ENCODE measurements around the gene ADAMTS12. TPM values are rescaled to one million over a fixed set of nuclear protein-coding genes. Genes with fewer than 3 reads are reported as not detected.

The ADAMTS12 gene
- total RNA-seq, 2 donors from 2014 or later: 0.43 to 1.7 TPM

GRCh38 chr5:33649549-33650482, 242.0 kb downstream of the ADAMTS12 start:
- TF ChIP-seq CTCF (IDR thresholded peaks at IDR 0.05): no peak
- DNase-seq (ENCODE audit: low spot score): no peak

GRCh38 chr5:33641744-33642505, 249.9 kb downstream of the ADAMTS12 start:
- H3K27ac ChIP-seq: no peak overlapping the region
- no peak for DNase-seq (ENCODE audit: low spot score)
- H3K27me3 ChIP-seq: no peaks in the 10 kb centered on the region
- H3K4me3 ChIP-seq: no peak overlapping the region
- no peak for TF ChIP-seq CTCF (IDR thresholded peaks at IDR 0.05)
- peaks cover 3 to 8% of the 10 kb centered on the region in 2 donors for H3K9me3 ChIP-seq
- no peaks in the 10 kb centered on the region for H3K4me1 ChIP-seq
- H3K36me3 ChIP-seq: no peaks in the 10 kb centered on the region

More at GRCh38 chr5:33649549-33650482, 242.0 kb downstream of the ADAMTS12 start:
- Histone ChIP-seq H3K4me1 (no peaks in the 10 kb centered on the region), H3K4me3 (no peak overlapping the region), H3K27ac (no peak overlapping the region), H3K36me3 (no peaks in the 10 kb centered on the region), H3K27me3 (no peaks in the 10 kb centered on the region), H3K9me3 (no peaks in the 10 kb centered on the region)

- Histone ChIP-seq H3K27ac (no peak overlapping the region), H3K9me3 (peaks cover 3 to 8% of the 10 kb centered on the region in 2 donors), H3K4me1 (no peaks in the 10 kb centered on the region), H3K36me3 (no peaks in the 10 kb centered on the region), H3K27me3 (no peaks in the 10 kb centered on the region), H3K4me3 (no peak overlapping the region)
- no peak for TF ChIP-seq CTCF (IDR thresholded peaks at IDR 0.05)
- no peak for DNase-seq (ENCODE audit: low spot score)
Observed at GRCh38 chr5:33639474-33639873, 252.3 kb downstream of the ADAMTS12 start.

- DNase-seq (ENCODE audit: low spot score): no peak
- no peaks in the 10 kb centered on the region for H3K4me1 ChIP-seq
- no peaks in the 10 kb centered on the region for H3K36me3 ChIP-seq
- no peak overlapping the region for H3K27ac ChIP-seq
- TF ChIP-seq CTCF (IDR thresholded peaks at IDR 0.05): no peak
- H3K27me3 ChIP-seq: no peaks in the 10 kb centered on the region
- no peaks in the 10 kb centered on the region for H3K9me3 ChIP-seq
- H3K4me3 ChIP-seq: no peak overlapping the region
Observed at GRCh38 chr5:33637011-33637410, 254.8 kb downstream of the ADAMTS12 start.

- no peaks in the 10 kb centered on the region for H3K4me1 ChIP-seq
- H3K27me3 ChIP-seq: no peaks in the 10 kb centered on the region
- H3K27ac ChIP-seq: no peak overlapping the region
- H3K36me3 ChIP-seq: no peaks in the 10 kb centered on the region
- no peak overlapping the region for H3K4me3 ChIP-seq
- H3K9me3 ChIP-seq: no peaks in the 10 kb centered on the region
- no peak for TF ChIP-seq CTCF (IDR thresholded peaks at IDR 0.05)
- no peak for DNase-seq (ENCODE audit: low spot score)
Observed at GRCh38 chr5:33635582-33635981, 256.2 kb downstream of the ADAMTS12 start.
